HG03196 (cell line): ENCODE data around the gene KRT71.
"Not testable (repeated sequence)": the region's sequence is repeated elsewhere in the genome, so short reads cannot be mapped to it uniquely, and the experiment has no call there.

Experiments used
- ATAC-seq: cut with Tn5 transposase; IDR thresholded peaks from one replicate; pipeline ENCODE4 v1.9.1; 2021; ENCODE audit not compliant: unreplicated experiment

KRT71 gene

DNA sequence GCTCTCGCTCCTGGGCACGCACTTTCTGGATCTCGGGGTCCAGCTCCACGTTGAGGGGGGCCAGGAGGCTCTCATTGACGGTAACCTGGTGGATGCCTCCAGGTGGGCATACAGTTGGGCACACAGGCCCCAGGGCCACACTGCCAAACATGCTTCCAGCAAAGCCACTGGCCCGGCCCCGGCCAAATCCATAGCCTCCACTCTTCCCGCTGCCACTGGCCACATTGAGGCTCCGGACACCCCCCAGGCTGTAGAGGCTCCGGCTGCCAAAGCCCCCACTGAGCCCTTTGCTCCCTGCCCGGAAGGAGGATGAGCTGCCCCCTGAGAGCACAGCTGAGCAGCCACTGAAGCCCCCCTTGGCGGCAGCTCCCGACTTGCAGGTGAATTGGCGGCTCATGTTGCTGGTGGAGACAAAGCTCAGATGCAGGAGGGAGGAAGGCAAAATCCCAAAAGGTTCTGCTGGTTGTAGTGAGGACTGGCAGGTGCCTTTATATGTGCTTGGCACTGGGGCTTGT lies at the start of gene KRT71:
KRT71 (minus strand) TSS at position 465 of the 515 bp plus-strand sequence; CDS start at position 397, 68 bp downstream.
- ATAC-seq, result no peak

DNA sequence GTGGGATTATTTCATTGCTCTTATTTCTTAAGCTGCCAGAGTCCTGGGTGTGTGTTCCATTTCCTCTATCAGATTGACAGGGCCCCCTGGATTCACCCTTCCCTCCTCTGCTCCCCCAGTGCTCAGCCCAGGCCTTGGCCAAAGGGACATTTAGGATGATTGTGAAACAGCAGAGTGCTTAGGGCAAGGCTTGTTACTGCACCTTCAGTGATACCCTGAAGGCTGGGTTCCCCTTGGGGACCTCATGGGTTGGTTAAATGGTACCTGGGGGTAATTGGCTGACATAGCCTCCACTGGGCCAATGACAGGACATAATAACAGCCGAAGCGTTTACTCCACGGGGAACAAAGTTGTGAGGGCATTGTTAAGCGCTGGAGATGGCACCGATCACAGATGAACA lies 49.6 kb upstream of the KRT71 start:
- no peak for ATAC-seq

DNA sequence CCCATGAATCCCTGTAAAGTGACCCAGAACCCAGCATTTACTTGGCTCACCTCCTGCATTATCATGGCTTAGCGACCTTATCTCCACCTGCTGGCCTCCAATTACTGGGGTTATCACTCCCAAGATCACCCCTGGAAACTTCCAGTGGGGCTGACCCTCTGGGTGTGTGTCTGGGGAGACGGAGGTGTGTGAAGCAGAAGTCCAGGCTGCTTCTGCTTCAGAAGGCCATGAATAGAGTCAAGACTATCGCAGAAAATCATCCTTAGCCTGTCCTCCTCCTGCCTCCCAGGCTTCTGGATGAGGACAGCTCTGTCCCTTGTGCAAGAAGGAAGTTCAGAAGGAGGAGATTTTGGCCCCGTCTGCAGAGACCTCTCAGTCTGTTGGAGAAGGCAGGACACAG lies 48.7 kb upstream of the KRT71 start:
- ATAC-seq, result no peak

DNA sequence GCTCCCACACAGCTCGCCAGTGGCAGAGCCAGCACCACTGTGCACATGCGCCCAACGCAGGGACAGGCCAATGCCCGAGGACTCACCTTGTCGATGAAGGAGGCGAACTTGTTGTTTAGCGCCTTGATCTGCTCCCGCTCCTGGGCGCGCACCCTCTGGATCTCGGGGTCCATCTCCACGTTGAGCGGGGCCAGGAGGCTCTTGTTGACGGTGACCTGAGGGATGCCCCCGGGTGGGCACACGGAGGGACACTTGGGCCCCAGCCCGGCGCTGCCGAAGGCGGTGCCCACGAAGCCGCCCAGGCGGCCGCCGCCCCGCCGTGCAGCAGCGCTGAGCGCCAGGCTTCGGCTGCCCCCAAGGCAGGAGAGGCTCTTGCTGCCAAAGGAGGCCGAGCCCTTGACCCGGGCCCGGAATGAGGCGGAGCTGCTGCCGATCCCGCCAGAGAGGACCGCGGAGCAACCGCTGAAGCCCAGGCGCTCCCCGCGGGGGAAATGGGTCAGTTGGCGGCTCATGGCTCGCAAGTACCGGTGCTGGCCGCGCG lies 48.1 kb upstream of the KRT71 start, which contains the start of gene KRT72:
KRT72 (minus strand) TSS at position 523 of the 541 bp plus-strand sequence; CDS start at position 512, 11 bp downstream.
- ATAC-seq, result no peak

DNA sequence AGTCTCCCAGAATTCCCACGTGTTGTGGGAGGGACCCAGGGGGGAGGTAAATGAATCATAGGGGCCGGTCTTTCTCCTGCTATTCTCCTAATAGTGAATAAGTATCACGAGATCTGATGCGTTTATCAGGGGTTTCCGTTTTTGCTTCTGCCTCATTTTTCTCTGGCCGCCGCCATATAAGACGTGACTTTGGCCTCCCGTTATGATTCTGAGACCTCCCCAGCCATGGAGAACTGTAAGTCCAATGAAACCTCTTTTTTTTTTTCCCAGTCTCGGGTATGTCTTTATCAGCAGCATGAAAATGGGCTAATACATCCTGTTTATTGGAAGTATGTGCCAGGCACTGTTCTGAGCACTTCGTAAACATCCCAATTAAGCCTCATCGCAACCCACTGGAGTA lies 47.5 kb upstream of the KRT71 start:
- no peak for ATAC-seq

DNA sequence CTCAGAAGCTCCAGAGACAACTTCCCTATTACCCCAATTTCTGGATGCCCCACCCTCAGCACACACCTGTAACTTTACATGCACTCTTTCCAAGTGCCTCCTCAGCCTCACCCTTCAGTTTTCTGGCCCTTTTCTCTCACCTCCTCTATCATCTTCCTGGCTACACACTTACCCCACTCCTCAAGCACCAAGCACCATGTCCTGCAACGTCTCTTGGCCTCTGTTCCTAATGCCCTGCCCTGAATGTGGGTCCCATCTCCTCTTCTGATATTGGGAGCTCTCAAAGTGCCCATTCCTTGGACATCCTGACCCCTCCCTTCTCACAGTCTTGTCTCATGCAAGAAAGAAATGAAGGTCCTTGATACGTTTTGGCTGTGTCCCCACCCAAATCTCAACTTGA lies 47.1 kb upstream of the KRT71 start:
- ATAC-seq, result no peak

DNA sequence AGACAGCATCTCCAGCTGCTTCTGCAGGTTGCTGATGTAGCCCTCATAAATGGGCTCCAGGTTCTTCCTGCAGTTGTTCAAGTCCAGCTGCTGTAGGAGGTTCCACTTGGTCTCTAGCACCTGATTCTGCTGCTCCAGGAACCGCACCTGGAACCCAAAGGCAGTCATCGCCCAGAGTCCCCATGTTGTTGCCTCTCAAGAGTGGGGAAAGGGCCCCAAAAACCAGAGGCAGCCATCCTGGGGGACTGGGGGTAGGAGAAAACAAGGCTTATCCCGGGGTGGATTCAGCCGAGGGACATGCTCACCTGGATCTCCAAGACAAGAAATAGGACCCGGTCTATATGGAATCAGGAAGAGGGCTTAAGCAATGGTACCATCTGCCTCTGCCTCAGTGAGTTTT lies 46.0 kb upstream of the KRT71 start:
- no peak for ATAC-seq

DNA sequence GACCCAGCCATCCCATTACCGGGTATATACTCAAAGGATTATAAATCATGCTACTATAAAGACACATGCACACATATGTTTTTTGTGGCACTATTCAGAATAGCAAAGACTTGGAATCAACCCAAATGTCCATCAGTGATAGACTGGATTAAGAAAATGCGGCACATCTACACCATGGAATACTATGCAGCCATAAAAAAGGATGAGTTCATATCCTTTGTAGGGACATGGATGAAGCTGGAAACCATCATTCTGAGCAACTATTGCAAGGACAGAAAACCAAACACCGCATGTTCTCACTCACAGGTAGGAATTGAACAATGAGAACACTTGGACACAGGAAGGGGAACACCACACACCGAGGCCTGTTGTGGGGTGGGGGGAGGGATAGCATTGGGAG lies 41.3 kb upstream of the KRT71 start:
- ATAC-seq, result not testable (repeated sequence)

DNA sequence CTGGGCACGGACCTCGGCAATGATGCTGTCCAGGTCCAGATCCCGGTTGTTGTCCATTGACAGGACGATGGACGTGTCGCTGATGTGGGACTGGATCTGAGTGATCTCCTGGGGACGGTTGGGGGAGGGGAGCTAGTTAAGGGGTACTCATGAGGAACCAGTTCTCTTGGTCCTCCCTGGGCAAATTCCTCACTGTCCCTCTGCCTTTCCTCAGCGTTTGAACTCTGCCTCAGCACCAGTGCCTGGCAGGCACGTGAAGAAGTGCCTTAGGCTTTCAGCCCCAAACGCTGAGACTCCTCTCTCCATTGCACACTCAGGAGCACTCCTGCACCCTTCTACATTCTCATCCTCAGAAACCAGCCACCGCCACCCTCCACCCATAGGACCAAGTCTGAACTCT lies 38.6 kb upstream of the KRT71 start:
- no peak for ATAC-seq

DNA sequence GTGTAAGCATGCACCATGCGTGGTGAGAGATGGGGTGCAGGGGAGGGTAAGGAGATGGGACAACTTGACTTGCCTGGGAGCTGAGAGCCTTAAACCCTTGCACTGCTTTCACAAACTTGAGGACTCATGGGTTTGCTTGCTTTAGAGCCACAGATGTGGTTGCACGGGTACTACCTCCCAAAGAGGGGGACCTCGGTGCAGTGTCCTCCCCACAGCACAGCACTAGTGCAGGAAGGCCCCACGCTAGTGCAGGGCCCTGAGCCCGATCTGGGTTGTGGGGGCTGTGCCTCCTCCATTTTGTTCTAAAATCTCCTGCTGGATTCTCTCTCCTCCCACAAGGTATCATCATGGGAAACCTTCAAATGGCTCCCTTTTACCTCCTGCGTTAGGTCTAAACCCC lies 37.1 kb upstream of the KRT71 start:
- ATAC-seq, result no peak

DNA sequence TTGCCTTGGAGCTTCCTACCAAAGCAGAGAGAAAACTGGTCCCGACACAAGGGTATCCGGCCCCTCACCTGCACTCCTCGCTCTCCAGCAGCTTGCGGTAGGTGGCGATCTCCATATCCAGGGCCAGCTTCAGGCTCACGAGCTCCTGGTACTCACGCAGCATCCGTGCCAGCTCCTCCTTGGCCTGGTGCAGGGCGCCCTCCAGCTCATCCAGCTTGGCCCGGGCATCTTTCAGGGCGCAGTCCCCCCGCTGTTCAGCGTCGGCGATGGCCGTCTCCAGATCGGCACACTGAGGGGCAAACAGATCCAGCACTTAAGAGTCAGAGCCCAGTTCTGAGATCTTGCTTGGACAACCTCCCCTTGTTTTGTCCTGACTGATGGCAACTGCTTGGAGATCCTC lies 34.6 kb upstream of the KRT71 start:
- no peak for ATAC-seq

DNA sequence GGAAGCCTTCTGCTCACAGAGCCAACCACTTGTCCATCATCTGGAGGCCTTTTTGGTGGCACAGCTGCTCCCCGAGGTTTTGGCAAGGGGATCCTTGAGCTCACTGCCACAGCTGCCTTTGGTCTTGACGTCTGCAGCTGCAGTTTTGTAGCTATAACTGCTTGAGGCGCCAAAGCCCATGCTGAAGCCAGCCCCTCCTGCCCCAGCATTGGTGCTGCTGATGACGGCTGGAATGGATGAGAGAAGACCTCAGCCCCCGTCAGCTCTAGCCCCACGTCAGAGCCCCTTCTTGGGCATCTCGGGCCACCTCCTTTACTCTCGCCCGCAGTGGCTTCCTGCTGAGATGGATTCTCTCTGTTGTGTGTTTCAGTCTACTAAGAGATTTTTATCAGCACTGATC lies 33.0 kb upstream of the KRT71 start:
- no peak for ATAC-seq

DNA sequence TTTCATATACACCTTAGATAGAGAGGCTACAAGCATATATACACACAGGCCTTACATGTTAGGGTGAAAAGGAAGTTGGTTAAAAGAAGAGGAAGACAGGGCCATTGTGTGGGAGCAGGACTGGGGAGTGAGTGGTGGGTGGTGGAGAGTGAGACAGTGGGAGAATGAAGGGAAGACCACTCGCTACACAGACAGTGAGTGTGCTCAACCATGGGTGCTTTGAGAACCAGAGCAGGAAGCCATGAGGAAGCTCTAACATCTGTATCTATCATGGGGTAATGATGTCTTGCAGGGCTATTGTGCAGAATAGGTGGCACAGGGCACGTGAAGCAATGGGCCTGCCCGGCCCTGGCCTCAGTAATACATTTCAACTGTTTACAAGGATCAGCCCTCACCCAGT lies 32.1 kb upstream of the KRT71 start:
- no peak for ATAC-seq

DNA sequence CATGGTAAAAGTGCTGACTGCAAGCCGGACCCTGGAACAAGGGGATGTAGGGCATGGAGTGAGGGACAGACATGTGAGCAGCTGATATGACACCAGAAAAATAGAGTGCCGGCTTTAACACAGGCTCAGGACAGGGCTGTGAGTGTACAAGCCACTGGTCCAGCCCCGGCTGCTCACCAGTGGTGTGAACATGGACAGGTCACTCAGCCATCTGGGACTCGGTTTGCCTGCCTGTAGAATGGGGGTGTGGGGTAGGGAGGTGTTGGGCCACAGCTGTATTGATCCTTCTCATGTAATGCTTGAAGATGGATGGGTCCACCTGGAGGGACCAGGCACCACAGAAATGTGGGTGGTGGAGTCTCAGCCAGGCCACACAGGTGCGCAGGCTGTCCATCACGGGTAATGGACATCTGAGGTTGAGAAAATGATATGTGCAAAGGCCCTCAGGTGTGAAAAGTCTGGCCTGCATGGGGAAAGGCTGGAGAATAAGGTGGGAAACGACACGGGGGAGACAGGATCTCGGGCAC lies 31.3 kb upstream of the KRT71 start:
- ATAC-seq, result no peak

DNA sequence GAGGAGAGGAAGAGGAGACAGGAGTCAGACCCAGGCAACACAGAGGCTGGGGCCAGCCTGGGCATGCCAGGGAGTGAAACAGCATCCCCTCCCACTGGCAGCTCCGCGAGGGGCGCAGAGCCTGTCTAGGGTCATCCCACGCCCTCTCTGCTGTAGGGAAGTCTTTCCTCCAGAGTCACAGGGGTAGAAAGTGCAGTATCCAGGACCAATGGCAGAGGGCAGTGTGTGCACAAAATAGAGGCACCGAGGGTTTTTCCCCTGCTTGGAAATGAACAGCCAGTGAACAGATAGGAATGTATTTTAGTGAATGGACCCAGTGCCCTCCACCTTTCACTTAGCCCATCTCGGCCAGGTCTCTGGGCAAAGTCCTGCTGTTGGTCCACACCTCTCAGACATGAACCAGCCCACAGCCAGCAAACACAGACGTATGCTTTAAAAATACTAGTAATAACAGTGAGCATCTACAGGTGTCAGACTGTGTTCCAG lies 30.1 kb upstream of the KRT71 start:
- ATAC-seq, result no peak

DNA sequence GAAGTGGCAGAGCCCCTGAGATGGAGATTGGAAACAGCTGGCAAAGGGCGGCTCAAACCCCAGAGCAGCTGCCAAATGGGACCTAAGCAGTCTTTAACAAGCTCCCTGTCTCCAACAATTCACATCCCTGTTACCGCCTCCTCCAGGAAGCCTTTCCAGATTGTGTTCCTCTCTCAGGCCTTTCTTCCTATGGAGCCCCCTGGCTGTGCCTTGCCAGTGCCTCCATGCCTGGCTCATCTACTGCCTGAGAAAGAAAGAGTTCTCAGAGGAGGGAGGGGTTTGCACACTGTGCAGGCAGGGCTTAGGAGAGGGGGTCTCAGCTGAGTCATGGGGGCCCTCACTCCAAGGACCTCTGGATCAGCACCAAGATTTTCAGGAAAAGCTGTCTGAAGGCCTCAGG lies 29.5 kb upstream of the KRT71 start:
- no peak for ATAC-seq

DNA sequence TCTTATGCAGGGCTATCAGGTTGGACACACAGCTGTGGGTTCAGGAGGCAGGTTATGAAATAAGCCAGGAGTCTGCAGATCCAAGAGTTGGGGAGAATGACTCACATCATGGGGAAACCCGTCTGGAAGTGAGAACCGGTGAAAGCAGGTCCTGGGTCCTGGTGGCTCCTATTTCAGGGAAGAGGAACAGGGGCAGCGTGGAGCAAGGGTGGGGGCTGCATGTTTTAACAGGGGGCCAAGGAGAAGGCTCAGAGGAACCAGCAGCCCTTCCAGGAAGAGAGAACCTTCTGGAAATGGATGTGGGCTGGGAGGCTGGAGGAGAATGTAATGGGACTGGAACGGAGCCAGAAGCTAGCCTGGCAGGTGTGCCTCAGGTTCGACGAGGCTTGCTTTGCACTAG lies 28.5 kb upstream of the KRT71 start:
- ATAC-seq, result no peak

DNA sequence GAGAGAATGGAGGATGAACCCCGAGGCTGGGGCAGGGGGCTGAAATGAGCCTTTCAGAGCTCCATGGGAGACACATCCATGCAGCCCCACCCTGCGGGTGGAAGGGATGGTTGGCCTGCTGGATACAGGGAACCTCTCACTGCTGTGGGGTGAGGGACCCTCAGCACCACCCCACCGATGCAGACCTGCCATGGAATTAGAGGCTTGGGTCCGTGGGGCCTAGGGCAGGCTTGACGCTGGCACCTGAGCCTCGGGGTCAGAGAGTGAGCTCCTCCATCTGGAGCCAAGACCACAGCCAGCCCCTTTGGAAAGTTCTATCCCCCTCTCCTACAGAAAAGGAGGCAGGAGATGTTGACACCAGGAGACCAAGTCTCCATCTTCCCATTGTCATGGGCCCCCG lies 28.1 kb upstream of the KRT71 start:
- ATAC-seq, result no peak

DNA sequence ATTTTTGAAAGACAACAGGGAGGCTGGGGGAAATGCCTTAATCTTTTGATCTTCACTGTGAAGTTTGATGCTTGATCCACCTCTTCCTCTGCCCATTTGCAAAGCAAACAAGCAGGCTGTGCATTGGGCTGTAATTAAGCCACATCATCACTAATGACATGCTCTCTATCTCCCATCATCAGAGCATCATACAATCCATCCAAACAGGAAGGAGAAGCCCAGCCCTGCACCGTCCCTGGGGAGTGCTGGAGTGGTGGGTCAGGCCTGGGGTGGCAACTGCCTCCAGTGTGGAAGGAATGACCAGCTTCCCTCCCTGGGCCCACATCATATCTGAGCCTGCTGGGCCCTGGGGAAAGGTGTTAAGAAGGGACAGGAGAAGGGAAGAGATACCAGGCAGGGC lies 27.6 kb upstream of the KRT71 start:
- ATAC-seq, result no peak

DNA sequence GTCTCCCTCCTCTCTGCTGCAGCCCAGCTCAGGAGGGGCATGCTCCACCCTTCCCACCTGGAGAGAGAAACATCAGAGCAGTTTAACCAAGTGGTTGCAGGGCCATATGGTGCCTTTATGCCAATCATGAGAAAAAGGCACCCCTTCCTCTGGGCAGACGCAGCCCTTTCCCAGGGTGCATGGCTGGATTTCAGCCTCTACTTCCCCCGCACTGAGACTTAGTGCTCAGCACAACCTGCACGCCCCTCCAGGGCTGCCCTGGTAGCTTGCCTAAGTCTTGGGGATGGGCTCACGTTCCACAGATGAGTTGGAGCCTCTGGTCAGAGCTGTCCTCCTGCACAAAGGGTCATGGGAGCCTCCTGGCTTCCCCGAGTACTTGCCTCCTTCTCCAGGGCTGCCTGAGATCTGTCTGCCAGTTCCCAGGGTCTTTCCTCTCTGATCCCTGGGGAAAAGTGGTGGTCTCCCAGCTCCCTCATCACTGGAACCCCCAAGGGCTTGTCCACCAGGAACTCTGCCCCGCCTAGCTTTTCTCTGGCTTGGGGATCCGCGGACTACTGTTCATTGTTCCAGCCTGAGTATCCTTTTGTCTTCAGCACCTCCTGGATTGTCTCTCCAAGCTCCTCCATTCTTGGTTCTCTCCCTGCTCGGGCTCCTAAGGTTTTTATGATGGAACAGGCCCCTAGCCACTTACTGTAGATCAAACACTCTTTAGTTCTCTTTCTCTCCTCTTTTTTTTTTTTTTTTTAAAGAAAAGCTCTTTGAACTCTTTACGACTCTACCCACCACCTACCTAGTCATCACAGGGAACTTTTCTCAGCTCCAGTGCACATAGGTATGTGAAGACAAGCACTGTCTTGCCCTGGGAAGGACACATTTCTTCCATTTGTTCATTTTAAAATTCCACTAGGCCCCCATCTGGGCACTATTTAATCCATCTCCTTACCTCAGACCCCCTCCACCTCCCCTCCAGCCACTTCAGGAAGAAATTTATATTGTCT lies 26.8 kb upstream of the KRT71 start:
- ATAC-seq, result no peak

DNA sequence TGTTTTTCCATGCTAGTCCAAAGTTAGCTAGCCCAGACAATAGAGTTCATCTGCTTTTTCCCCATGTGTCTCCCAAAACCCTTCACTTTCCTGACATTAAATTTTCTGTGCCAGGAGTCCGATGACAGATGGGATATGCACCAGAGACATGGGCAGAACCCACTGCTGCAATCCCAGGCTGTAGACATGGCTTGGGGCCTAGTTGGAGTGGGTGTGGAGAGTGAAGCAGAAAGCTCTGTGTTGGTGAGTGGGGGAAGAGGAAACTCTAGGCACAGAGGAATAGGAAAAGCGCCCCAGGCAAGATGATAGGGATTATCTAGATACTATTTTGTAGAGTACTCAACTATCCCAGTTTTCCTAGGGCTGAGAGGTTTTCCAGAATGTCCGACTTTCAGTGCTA lies 25.5 kb upstream of the KRT71 start:
- no peak for ATAC-seq

DNA sequence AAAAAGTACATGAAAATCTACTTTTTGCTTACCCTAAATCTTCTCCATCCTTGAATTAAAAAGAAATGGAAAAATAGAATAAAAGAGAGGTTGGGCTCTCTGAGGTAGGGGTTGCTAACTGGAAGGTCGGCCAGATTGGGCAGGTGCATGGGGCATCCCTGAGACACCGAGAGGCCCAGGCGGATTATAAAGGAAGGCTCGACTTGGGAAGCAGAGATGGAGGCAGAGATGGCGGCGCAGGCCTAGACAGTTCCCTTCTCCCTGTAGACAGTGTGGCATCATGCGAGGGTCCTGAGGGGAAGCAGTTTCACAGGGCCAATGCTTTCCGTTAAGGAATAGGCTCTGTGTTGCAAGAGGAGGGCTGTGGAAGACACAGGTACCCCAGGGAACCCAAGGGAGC lies 24.4 kb upstream of the KRT71 start:
- ATAC-seq, result no peak
